ENCODE data around the gene RANBP10.

RANBP10 gene

GRCh38 chr16:67842509-67843342 lies 36.4 kb upstream of the RANBP10 start:
- TF ChIP-seq EZH2phosphoT487 (IDR thresholded peaks at IDR 0.05; ENCODE audit: borderline replicate concordance) (no peak), CTCF (conservative IDR thresholded peaks at IDR 0.05; ENCODE audit: low read length) (peak; percentile 55)
- H3K4me1 ChIP-seq (ENCODE audit: insufficient read depth, low read length, poor library complexity, severe bottlenecking) = peaks cover 34% of the 10 kb centered on the region
- no peaks in the 10 kb centered on the region for H3F3A ChIP-seq (ENCODE audit: low read depth)
- H2AFZ ChIP-seq (ENCODE audit: low read length) = peak overlapping the region; percentile 99; the same call in 1 of the 2 replicates
- peaks cover 21% of the 10 kb centered on the region for H4K20me1 ChIP-seq (ENCODE audit: insufficient read depth, low read length, poor library complexity, severe bottlenecking)
- H3K79me2 ChIP-seq (ENCODE audit: insufficient read depth, low read length) = peaks cover 45% of the 10 kb centered on the region
- H3K4me2 ChIP-seq (ENCODE audit: low read depth, low read length, poor library complexity, severe bottlenecking) = peak overlapping the region; percentile 88
- peak overlapping the region; percentile 80 for H3K4me3 ChIP-seq (ENCODE audit: low read length, poor library complexity, severe bottlenecking)
- peaks cover 4% of the 10 kb centered on the region for H3K27me3 ChIP-seq (ENCODE audit: insufficient read depth, low read length, poor library complexity, severe bottlenecking)
- no peaks in the 10 kb centered on the region for H3K9me2 ChIP-seq (replicated peaks; ENCODE audit: low read depth, low read length)
- no peaks in the 10 kb centered on the region for H3K9me3 ChIP-seq (ENCODE audit: insufficient read depth, low read depth, low read length)
- no peaks in the 10 kb centered on the region for H3K36me3 ChIP-seq (ENCODE audit: insufficient read depth, low read length)
- H3K9ac ChIP-seq (ENCODE audit: low read depth, low read length, poor library complexity, severe bottlenecking) = peak overlapping the region; percentile 79

DNA sequence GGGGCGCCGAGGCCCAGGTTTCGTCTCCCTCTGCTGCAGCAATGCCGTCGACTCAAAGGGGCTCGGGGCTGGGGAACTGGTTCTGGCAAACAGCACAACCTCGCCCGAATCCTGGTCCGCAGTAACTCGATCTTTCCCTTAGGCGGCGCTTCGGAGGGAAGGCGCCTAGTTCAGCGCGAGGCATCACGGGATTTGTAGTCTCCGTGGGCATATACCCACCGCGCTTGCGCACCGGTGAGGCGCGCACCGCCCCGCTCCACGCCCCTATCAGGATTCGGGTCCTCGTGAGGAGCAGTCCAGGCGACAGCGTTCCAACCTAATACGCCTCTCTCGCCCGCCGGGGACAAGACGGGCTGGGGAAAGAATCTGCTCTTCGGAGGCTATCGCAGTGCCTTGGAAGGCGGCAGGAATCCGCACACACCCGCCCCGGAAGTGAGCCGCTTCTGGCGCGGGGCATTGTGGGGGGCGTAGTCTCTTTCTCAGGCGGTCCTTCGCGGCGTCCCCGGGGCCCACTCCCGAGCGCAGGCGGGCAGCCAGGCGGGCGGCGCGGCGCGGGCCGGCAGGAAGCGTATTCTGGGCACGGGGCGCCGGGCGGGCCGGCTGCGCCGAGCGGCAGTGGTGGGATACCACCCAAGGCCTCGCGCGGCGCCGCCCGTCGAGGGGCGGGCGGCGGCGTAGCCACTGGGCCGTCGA lies 35.6 kb upstream of the RANBP10 start, which contains the start of gene THAP11:
Gene THAP11 (plus strand): TSS at position 505 of the 693 bp plus-strand sequence. CDS start 235 bp downstream, outside the sequence.
- peaks cover 37% of the 10 kb centered on the region for H3K79me2 ChIP-seq (ENCODE audit: insufficient read depth, low read length)
- no peaks in the 10 kb centered on the region for H3K9me3 ChIP-seq (ENCODE audit: insufficient read depth, low read depth, low read length)
- peaks cover 32% of the 10 kb centered on the region for H3K4me1 ChIP-seq (ENCODE audit: insufficient read depth, low read length, poor library complexity, severe bottlenecking)
- no peaks in the 10 kb centered on the region for H3K36me3 ChIP-seq (ENCODE audit: insufficient read depth, low read length)
- H2AFZ ChIP-seq (ENCODE audit: low read length) = peak within 1 kb of the TSS; percentile 99
- peak within 1 kb of the TSS; percentile 88 for H3K4me2 ChIP-seq (ENCODE audit: low read depth, low read length, poor library complexity, severe bottlenecking)
- peak within 1 kb of the TSS; percentile 79 for H3K9ac ChIP-seq (ENCODE audit: low read depth, low read length, poor library complexity, severe bottlenecking)
- H3F3A ChIP-seq (ENCODE audit: low read depth) = no peaks in the 10 kb centered on the region
- peak within 1 kb of the TSS; percentile 80 for H3K4me3 ChIP-seq (ENCODE audit: low read length, poor library complexity, severe bottlenecking)
- no peaks in the 10 kb centered on the region for H3K27me3 ChIP-seq (ENCODE audit: insufficient read depth, low read length, poor library complexity, severe bottlenecking)
- peaks cover 13% of the 10 kb centered on the region for H4K20me1 ChIP-seq (ENCODE audit: insufficient read depth, low read length, poor library complexity, severe bottlenecking)
- no peaks in the 10 kb centered on the region for H3K9me2 ChIP-seq (replicated peaks; ENCODE audit: low read depth, low read length)
- TF ChIP-seq EZH2phosphoT487 (IDR thresholded peaks at IDR 0.05; ENCODE audit: borderline replicate concordance) (no peak), CTCF (conservative IDR thresholded peaks at IDR 0.05; ENCODE audit: low read length) (peak; percentile 67)

DNA sequence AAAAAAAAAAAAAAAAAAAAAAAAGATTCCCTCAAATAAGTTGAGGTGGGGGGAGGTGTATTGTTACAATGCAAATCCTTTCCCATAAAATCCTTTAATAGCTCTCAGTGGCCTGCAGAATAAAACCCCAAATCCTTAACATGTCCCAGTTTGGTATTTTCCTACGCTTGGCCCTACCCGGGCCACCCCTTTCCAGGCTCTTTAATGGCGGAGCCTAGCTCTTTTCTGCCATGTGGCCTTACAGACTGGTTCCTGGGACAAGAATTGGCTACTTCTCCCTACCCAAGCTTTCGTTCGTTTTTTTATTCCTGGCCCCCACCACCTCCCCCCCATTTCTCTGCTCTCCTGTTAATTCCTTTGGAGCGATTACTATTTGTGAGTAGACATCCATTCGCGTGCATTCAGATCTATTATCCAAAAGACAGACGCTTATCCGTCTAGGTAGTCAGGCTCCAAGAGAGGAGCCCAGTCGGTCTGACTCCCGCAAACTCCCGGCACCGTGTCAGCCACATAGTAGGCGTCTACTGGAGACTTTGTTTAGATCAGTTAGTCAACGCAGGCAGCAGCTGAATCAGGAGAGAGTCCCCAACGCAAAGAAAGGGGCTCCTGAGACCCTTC lies 34.9 kb upstream of the RANBP10 start:
- H3F3A ChIP-seq (ENCODE audit: low read depth) = no peaks in the 10 kb centered on the region
- no peaks in the 10 kb centered on the region for H3K27me3 ChIP-seq (ENCODE audit: insufficient read depth, low read length, poor library complexity, severe bottlenecking)
- no peaks in the 10 kb centered on the region for H3K36me3 ChIP-seq (ENCODE audit: insufficient read depth, low read length)
- H3K4me3 ChIP-seq (ENCODE audit: low read length, poor library complexity, severe bottlenecking) = peak overlapping the region; percentile 80
- peak overlapping the region; percentile 79 for H3K9ac ChIP-seq (ENCODE audit: low read depth, low read length, poor library complexity, severe bottlenecking)
- peaks cover 37% of the 10 kb centered on the region for H3K79me2 ChIP-seq (ENCODE audit: insufficient read depth, low read length)
- no peak for TF ChIP-seq CTCF (conservative IDR thresholded peaks at IDR 0.05; ENCODE audit: low read length)
- no peak for TF ChIP-seq EZH2phosphoT487 (IDR thresholded peaks at IDR 0.05; ENCODE audit: borderline replicate concordance)
- peak overlapping the region; percentile 88 for H3K4me2 ChIP-seq (ENCODE audit: low read depth, low read length, poor library complexity, severe bottlenecking)
- no peaks in the 10 kb centered on the region for H3K9me3 ChIP-seq (ENCODE audit: insufficient read depth, low read depth, low read length)
- H2AFZ ChIP-seq (ENCODE audit: low read length) = peak overlapping the region; percentile 97
- peaks cover 32% of the 10 kb centered on the region for H3K4me1 ChIP-seq (ENCODE audit: insufficient read depth, low read length, poor library complexity, severe bottlenecking)
- no peaks in the 10 kb centered on the region for H3K9me2 ChIP-seq (replicated peaks; ENCODE audit: low read depth, low read length)
- H4K20me1 ChIP-seq (ENCODE audit: insufficient read depth, low read length, poor library complexity, severe bottlenecking) = peaks cover 13% of the 10 kb centered on the region

Data from Loucy (cell line).